ENCODE measurements around the gene UGT1A5. TPM values are rescaled to one million over a fixed set of nuclear protein-coding genes. Genes with fewer than 3 reads are reported as not detected.

UGT1A5 gene
- total RNA-seq, 2 experiments from 2014 or later, result not detected

DNA sequence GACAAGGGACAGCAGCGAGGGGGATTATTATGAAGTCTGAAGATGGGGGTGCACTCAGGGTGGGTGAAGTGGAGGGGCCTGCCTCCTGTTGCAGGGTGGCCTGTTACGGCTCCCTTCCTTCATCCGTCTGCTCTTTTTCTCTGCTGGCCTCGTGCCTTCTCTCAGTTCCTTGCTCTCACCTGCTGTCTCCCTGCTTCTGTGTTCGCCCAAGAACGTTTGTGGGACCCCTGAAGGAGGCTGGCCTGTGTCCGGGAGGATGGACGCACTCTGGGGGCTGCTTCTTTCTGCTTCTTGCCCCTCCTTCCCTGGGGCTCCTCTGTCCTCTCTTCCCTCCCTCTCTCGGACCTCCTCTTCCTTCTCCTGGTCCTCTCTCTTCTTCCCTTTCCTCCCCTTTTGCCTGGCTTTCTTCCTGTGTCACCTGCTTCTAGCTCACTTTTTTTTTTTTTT is 79.2 kb downstream of the UGT1A5 start:
- Mint-ChIP-seq H3K4me3 (no peak overlapping the region), H3K36me3 (ENCODE audit: low read depth) (no peaks in the 10 kb centered on the region), H3K27me3 (no peaks in the 10 kb centered on the region), H3K27ac (no peak overlapping the region), H3K4me1 (no peaks in the 10 kb centered on the region), H3K9me3 (no peaks in the 10 kb centered on the region)
- no peak for DNase-seq
- POLR2A ChIA-PET, result no interaction called here
- CTCF ChIA-PET, result no interaction called here

DNA sequence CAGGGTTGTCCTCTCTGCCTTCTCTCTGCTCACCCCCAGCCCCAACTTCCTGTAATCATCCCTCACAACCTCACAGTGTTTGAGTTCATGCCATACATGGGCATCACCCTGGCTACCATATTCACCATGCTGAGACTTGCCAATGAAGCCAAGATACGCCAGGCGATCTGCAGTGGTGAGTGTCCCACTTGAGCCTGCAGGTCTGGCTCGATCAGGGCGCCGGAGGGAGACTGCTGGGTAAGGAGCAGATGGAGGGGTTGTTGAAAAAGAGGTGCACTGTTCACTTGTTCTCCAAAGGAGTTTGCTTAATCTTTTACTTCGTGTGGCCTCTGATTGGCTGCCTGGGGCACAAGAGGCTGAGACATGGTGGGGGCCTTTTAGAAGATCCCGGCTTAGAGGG is 80.0 kb downstream of the UGT1A5 start:
- ChIA-PET CTCF (no interaction called here), POLR2A (no interaction called here)
- Mint-ChIP-seq H3K9me3 (no peaks in the 10 kb centered on the region), H3K27me3 (no peaks in the 10 kb centered on the region), H3K36me3 (ENCODE audit: low read depth) (no peaks in the 10 kb centered on the region), H3K4me1 (no peaks in the 10 kb centered on the region), H3K27ac (no peak overlapping the region), H3K4me3 (no peak overlapping the region)
- no peak for DNase-seq

DNA sequence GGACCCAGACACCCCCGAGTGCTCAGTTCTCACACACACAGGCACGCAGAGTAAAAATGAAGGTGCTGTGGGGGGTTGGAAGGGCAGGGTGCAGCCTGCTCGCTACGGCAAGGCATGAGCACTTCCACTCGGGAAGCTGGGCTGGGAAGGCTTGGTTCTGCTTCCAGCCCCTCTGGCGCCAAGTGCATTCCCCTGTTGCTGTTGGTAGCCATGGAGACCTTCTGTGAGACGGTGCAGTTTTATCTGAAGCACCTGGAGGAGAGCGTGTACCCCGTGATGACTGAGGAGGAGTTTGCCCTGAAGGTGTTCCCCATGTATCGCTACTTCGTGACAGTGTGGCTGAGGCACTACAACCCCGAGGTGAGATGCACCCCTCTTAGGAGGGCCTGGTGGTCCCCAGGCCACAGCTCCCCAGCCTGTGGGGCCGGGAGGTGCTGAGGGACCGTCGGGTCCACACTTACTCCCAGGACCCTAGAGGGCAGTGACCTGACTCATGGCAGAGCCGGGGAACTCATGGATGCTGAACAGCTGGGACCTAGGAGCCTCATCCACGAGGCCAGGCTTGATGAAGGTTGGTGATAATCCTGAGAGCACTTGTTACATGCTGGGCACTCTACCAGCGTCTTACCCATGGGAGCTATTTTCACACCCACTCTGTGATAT is 80.9 kb downstream of the UGT1A5 start:
- peak; percentile 14 for DNase-seq
- no peaks in the 10 kb centered on the region for H3K27me3 Mint-ChIP-seq
- no peaks in the 10 kb centered on the region for H3K36me3 Mint-ChIP-seq (ENCODE audit: low read depth)
- no peaks in the 10 kb centered on the region for H3K9me3 Mint-ChIP-seq
- ChIA-PET CTCF (no interaction called here), POLR2A (no interaction called here)
- no peak overlapping the region for H3K27ac Mint-ChIP-seq
- H3K4me3 Mint-ChIP-seq, result no peak overlapping the region
- H3K4me1 Mint-ChIP-seq, result no peaks in the 10 kb centered on the region

DNA sequence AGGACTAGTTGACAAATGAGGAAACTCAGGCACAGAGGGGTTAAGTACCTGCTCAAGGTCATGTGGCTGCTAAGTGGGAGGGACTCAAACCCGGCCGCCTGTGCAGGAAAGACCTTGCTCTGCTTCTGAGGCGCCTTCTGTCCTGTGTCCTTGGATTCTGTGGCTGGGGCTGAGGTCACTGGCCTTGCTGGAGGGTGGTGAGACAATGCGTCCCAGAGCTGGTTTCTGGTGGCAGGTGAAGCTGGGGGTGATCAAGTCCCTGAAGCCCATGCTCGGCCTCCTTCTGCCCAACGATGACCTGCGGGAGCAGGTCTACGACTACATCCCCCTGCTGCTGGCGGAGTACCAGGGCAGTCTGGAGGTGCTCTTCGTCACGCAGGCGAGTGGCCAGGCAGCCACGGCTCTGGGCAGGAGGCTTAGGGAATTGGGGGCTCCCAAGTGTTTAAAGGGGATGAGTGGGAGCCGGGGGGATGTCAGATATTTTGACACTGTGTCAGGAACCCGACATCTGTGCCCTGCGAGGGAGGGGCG is 81.5 kb downstream of the UGT1A5 start:
- Mint-ChIP-seq H3K27ac (no peak overlapping the region), H3K4me3 (no peak overlapping the region), H3K36me3 (ENCODE audit: low read depth) (no peaks in the 10 kb centered on the region), H3K4me1 (no peaks in the 10 kb centered on the region), H3K9me3 (no peaks in the 10 kb centered on the region), H3K27me3 (no peaks in the 10 kb centered on the region)
- ChIA-PET CTCF (no interaction called here), POLR2A (no interaction called here)
- DNase-seq, result no peak

DNA sequence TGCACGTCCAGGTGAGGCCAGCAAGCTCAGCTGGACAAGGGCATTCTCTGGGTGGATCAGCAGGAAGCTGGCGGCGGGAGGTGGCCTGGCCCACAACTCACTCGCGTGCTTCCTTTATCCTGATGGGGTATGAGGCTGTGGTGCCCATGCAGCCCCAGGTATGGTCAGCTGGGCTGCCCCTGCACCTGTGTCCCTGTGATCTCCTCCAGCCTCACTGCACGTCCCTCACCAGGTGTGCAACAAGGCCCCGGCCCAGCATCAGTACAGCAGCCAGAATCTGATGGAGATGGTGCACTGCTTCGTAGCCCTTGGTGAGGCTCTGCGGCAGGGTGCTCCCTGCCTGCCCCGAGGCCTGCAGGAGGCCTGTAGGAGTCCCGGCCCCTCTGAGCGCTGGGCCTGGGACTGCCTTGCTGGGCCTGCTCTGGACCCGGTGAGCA is 83.0 kb downstream of the UGT1A5 start:
- Mint-ChIP-seq H3K4me1 (no peaks in the 10 kb centered on the region), H3K4me3 (no peak overlapping the region), H3K36me3 (ENCODE audit: low read depth) (no peaks in the 10 kb centered on the region), H3K27me3 (no peaks in the 10 kb centered on the region), H3K27ac (no peak overlapping the region), H3K9me3 (no peaks in the 10 kb centered on the region)
- CTCF ChIA-PET, result no interaction called here
- POLR2A ChIA-PET, result no interaction called here
- peak; percentile 8 for DNase-seq

DNA sequence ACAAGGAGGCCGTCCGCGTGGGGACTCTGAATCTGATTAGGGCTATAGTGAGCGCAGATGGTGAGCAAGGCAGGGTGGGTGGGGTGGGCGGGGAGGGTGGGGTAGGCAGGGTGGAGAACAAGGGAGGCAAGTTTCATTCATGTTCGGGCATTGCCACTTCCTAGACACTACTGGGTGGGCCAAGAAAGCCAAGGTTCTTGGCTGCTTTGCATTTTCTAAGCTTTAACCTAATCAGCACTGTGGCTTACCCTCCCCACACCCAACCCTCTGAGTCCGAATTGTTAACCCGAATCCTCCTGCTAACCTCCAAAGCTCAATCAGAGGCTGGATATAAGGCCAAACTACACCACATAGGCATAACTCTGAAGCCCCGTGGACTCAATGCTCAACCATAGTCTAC is 83.5 kb downstream of the UGT1A5 start:
- POLR2A ChIA-PET, result no interaction called here
- Mint-ChIP-seq H3K36me3 (ENCODE audit: low read depth) (no peaks in the 10 kb centered on the region), H3K9me3 (no peaks in the 10 kb centered on the region), H3K4me3 (no peak overlapping the region), H3K27me3 (no peaks in the 10 kb centered on the region), H3K4me1 (peaks cover 2% of the 10 kb centered on the region), H3K27ac (no peak overlapping the region)
- CTCF ChIA-PET, result no interaction called here
- DNase-seq, result no peak

DNA sequence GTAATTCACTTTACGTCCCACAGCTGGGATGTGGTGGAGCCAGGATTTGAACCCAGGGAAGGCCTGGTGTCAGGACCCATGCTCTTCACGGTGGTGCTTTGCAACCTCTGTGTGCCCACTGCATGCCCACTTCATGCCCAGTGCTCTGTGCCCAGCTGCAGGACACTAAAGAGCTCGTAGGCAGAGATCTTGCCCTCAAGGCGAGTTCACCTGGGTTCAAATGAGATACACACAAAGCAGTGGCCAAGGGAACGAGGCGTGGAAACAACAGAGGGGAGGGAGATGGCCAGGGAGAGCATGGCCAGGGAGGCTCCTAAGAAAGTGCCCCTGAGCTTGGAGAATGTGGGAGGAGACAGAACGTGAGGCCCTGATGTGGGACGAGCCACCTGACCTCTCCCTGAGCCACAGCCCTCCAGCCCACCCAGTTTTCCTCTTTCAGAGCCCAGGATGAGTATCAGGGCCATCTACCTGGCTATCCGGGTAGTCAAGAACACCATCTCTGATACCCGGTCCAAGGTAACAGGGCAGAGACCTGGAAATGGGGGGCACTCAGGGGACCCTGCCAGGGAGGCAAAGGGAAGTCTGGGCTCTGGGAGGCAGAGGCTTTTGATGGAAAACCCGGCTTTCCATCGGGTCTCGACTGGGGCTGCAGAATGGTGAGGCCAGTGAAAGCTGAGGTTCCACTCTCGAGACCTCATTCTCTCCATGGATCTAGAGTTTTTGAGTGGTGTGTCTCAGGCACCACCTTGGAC is 85.8 kb downstream of the UGT1A5 start:
- no peak overlapping the region for H3K27ac Mint-ChIP-seq
- no peaks in the 10 kb centered on the region for H3K27me3 Mint-ChIP-seq
- ChIA-PET CTCF (no interaction called here), POLR2A (no interaction called here)
- no peak overlapping the region for H3K4me3 Mint-ChIP-seq
- H3K36me3 Mint-ChIP-seq (ENCODE audit: low read depth), result no peaks in the 10 kb centered on the region
- peak; percentile 7 for DNase-seq
- no peaks in the 10 kb centered on the region for H3K9me3 Mint-ChIP-seq
- H3K4me1 Mint-ChIP-seq, result peaks cover 4% of the 10 kb centered on the region

DNA sequence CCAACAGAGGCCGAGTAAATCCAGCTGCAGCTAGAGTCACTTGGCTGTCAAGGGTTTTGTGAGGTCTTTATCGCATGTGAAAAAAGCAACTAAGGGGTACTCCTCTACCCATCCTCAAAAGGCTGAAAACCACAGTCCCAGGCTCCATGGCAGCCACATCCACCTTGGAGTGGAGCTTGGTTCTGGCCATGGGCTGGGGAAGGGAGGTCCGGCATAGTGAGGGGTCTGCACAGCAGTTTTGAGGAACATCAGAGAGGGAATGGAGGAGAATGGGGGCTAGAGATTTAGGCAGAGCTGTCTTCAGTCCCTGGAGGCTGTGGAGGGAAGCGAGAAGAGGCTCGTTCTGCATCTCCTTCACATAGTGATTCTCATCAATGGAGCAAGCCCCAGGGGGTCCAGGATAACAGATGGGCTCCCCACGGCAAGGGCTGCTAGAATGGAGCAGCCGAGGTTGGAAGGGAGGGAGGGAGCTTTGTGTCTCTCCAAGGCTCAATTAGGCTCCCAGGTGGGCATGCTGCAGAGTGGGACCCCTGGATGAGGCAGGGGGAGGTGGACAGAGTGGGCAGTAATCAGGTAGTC is 86.5 kb downstream of the UGT1A5 start:
- peaks cover 4% of the 10 kb centered on the region for H3K4me1 Mint-ChIP-seq
- no peaks in the 10 kb centered on the region for H3K27me3 Mint-ChIP-seq
- H3K4me3 Mint-ChIP-seq, result no peak overlapping the region
- ChIA-PET POLR2A (no interaction called here), CTCF (no interaction called here)
- DNase-seq, result peak; percentile 7
- H3K27ac Mint-ChIP-seq, result no peak overlapping the region
- no peaks in the 10 kb centered on the region for H3K36me3 Mint-ChIP-seq (ENCODE audit: low read depth)
- no peaks in the 10 kb centered on the region for H3K9me3 Mint-ChIP-seq

DNA sequence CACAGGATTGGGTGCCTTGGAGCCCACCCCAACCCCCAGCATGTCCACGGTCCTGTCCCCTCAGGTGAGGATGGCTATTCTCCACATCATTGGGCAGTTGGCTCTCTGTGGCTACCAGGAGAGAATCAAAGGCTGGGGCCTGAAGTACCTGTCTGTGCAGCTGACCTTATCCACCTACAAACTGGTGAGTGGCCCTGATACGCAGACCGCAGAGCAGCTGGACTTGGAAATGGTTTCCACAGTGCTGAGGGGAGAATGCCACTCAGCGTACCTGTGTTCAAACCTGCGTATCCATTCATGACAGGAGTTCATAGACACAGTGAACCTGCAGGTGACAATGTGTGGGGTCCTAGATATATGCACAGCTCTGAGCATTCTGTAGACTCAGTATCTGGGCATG is 87.0 kb downstream of the UGT1A5 start:
- CTCF ChIA-PET, result no interaction called here
- no peak overlapping the region for H3K27ac Mint-ChIP-seq
- H3K4me3 Mint-ChIP-seq, result no peak overlapping the region
- peaks cover 4% of the 10 kb centered on the region for H3K4me1 Mint-ChIP-seq
- H3K9me3 Mint-ChIP-seq, result no peaks in the 10 kb centered on the region
- H3K27me3 Mint-ChIP-seq, result no peaks in the 10 kb centered on the region
- DNase-seq, result peak; percentile 9
- H3K36me3 Mint-ChIP-seq (ENCODE audit: low read depth), result no peaks in the 10 kb centered on the region
- POLR2A ChIA-PET, result no interaction called here

DNA sequence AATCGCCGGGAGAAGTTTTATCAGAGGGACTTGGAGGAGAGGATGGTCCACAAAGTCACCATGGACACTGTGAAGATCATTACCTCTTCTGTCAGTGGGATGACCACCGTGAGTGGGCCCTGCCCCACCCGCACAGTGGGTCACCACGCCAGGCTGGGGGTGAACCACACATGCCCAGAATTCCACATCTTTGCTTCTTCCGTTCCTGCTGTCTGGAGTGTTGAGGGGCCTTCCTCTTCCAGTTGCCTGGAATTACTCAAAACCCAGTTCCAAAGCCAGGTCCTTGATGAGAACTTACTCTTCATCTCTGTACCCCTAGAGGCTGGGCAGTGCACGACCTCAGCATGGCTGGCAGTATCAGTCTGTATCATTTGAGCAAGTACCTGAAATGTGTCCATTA is 87.5 kb downstream of the UGT1A5 start:
- no peak overlapping the region for H3K27ac Mint-ChIP-seq
- H3K36me3 Mint-ChIP-seq (ENCODE audit: low read depth), result no peaks in the 10 kb centered on the region
- CTCF ChIA-PET, result no interaction called here
- peak; percentile 7 for DNase-seq
- H3K9me3 Mint-ChIP-seq, result no peaks in the 10 kb centered on the region
- H3K4me3 Mint-ChIP-seq, result no peak overlapping the region
- peaks cover 4% of the 10 kb centered on the region for H3K4me1 Mint-ChIP-seq
- POLR2A ChIA-PET, result no interaction called here
- H3K27me3 Mint-ChIP-seq, result peaks cover 4% of the 10 kb centered on the region

DNA sequence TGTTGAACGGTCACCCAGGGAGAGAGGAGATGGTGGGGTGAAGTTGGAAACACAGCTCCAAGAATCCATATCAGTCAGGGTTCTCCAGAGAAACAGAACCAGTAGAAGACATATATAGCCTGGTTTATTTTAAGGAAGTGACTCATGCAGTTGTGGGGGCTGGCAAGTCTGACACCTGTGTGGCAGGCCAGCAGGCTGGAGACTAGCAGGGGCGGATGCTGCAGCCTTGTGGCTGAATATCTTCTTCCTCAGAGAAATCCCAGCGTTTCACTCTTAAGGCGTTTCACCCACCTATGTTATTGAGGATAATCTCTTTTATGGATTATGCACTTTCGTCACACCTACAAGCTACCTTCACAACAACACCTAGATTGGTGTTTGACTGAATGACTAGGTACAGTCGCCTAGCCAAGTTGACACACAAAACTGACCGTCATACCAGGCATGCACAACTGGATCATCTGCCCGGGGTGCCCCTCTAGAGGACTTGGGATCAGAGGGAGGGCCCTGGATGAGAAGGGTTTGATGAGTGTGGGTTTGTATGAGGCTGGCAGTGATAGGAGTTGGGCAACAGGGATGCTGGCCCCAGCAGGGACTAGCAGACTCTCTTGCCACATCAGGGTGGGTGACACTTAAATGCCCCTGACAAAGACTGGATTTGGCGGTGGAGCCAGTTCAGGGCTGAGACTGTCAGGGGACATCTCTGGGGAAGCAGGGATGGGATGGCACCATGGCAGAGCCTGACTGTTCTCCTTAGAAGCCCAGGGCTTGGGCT is 88.8 kb downstream of the UGT1A5 start:
- H3K36me3 Mint-ChIP-seq (ENCODE audit: low read depth), result no peaks in the 10 kb centered on the region
- peaks cover 4% of the 10 kb centered on the region for H3K4me1 Mint-ChIP-seq
- peaks cover 7% of the 10 kb centered on the region for H3K27me3 Mint-ChIP-seq
- no peak overlapping the region for H3K27ac Mint-ChIP-seq
- DNase-seq, result peak; percentile 17
- POLR2A ChIA-PET, result no interaction called here
- H3K9me3 Mint-ChIP-seq, result no peaks in the 10 kb centered on the region
- CTCF ChIA-PET, result no interaction called here
- H3K4me3 Mint-ChIP-seq, result no peak overlapping the region

DNA sequence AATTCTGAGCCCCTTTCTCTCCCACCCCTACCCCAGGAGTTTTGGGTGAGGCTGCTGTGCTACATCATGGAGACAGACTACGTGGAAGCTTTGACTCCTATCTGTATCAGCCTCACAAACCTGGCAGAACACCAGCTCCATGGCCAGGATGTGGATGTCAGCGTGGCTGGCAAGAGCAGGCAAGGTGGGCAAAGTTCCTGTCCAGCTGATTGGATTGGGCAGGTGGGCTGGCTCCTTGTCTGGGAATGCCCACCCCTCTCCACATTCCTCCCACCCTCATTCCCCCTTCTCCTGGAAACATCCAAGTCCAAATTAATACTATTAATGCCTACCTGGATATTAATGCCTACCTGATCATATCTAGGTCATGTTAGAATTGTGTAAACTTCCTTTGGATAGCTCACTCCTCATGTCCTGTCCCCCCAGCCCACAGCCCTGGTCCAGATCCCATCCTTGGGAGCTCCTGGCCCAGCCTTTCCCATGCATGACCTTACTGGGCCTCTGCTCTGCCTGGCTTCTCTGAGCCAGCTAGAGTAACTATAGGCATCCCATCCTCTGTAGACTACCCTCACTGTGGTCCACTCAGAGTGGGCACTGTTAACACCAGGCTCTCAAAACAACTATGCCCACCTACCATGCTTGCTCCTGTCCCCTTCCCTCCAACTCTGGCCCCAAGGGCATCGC is 89.6 kb downstream of the UGT1A5 start:
- ChIA-PET POLR2A (no interaction called here), CTCF (no interaction called here)

More for the DNA sequence above, 89.6 kb downstream of the UGT1A5 start:
- Mint-ChIP-seq H3K9me3 (no peaks in the 10 kb centered on the region), H3K27me3 (peaks cover 7% of the 10 kb centered on the region), H3K27ac (no peak overlapping the region), H3K36me3 (ENCODE audit: low read depth) (no peaks in the 10 kb centered on the region), H3K4me1 (peaks cover 4% of the 10 kb centered on the region), H3K4me3 (no peak overlapping the region)
- DNase-seq, result no peak

Data from activated CD4-positive, alpha-beta memory T cell treated with anti-CD3 and anti-CD28 coated beads, Interleukin-2, amount 10 ng/mL, durations not matched to agents 7 days and 5 days (primary cell).